Hematopoietic multipotent progenitor cell treated with erythropoietin and hydrocortisone succinate and interleukin-3 and kit ligand, for 17 days (in vitro differentiated cells): ENCODE results near the gene IL18RAP.

Source experiments
- DNase-seq: peaks from one replicate; pipeline ENCODE4 v3.0.0-alpha.2; 2015; ENCODE audit warnings: low spot score

Gene IL18RAP

DNA sequence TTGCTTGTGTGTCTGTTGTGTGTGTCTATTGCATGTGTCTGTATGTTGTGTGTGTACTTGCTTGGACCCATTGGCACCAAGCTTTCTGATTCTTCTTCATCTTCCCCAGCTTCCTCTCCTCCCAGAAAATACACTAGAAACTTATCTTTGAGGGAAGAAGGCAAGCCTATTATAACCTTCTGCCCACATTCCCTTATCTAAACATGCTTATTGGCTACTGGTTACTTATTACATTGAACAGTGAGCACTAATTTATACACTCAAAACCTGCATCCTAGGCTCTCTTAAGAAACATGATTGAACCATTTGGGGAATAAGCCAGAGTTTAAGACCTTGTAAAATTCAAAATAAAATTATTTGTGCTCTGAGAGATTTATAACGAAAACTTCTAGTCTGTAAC is 76.6 kb downstream of the IL18RAP start:
- DNase-seq = no peak
